ENCODE data around the gene NHSL1. TPM values are rescaled to one million over a fixed set of nuclear protein-coding genes. Genes with fewer than 3 reads are reported as not detected.
A peak's percentile ranks its signal among the peaks of the same experiment; 100 is the strongest.

Gene NHSL1
- total RNA-seq, 2 donors from 2014 or later: 0.14 to 0.73 TPM

DNA sequence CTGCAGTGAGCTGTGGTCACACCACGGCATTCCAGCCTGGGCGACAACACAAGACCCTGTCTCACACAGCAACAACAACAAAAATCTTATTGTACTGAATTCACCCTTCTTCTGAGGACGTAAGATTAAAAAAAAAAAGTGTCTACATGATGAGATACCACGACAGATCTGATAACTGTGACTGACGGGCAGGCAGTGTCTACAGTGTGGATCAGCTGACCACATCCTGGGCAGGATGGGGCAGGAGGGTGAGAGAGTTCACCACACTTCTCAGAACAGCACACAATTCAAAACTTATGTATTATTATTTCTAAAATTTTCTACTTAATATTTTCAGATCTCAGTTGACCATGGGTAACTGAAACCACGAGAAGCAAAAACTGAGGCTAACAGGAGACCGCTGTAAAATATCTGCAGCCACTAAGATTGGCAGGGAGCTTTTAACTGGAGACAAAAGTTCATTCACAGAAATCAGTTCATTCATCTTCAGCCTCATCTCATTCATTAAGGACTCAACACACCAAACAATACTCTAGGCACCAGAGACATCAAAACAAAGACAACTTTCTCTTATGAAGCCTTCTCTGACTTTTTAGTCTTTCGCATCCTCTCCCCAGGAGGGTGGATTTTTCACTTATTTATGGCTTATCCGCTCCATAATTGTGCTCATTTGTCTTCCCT, 15.7 kb upstream of the NHSL1 start:
- Mint-ChIP-seq H3K27me3 (peaks cover 8 to 17% of the 10 kb centered on the region in 2 donors), H3K36me3 (no peaks in the 10 kb centered on the region), H3K9me3 (no peaks in the 10 kb centered on the region), H3K4me1 (ENCODE audit: low read depth in 2 of 2) (peaks cover 15 to 33% of the 10 kb centered on the region in 2 donors), H3K4me3 (peak overlapping the region; percentile 71), H3K27ac (peak overlapping the region; percentile 50 to 60)
- DNase-seq (ENCODE audit: low spot score) (peak; percentile 67), ATAC-seq (peak; percentile 88 to 94)

DNA sequence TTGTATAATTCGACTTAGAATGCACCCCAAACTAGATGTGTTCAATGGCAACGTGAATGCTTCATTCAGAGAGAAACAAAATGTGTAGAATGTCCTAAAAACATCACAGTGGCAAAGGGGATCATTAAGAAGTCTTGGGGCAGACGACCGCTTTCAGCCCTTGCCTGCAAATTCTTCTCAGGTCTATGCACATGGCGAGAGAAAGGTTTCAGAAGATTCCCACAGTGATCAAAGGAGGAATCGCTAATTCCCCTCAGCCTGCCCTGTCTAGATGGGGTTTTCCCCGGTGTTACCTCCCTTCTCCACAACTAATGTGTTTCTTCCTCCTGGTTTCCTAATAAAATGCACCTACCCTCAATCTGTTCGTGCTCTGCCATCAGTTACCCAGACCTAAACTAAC, 13.3 kb upstream of the NHSL1 start:
- DNase-seq (ENCODE audit: low spot score) (no peak), ATAC-seq (no peak)
- peaks cover 8 to 19% of the 10 kb centered on the region in 2 donors for H3K27me3 Mint-ChIP-seq
- H3K4me3 Mint-ChIP-seq: no peak overlapping the region
- H3K9me3 Mint-ChIP-seq: no peaks in the 10 kb centered on the region
- no peaks in the 10 kb centered on the region for H3K36me3 Mint-ChIP-seq
- H3K4me1 Mint-ChIP-seq (ENCODE audit: low read depth in 2 of 2): peaks cover 18 to 31% of the 10 kb centered on the region in 2 donors
- H3K27ac Mint-ChIP-seq: no peak overlapping the region

DNA sequence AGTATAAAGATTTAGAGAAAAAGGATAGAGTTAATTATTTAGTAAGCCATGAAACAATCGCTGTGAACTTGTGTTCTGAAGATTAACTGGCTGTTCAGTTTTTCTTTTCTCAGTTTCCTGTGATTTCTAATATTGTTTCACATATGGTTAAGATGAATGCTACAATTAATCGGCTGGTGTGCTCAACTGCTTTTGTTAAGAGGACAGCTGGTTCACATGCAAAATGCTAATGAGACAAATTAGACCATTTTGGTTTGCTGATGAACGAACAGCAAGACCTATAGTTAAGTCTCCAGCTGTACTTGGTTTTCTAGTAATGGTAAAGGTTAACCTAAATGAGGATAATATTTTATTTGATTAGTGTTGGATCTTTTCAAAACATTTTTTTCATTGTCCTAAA, 10.8 kb upstream of the NHSL1 start:
- no peak overlapping the region for H3K27ac Mint-ChIP-seq
- peaks cover 9 to 11% of the 10 kb centered on the region in 2 donors for H3K4me1 Mint-ChIP-seq (ENCODE audit: low read depth in 2 of 2)
- peaks cover 8 to 19% of the 10 kb centered on the region in 2 donors for H3K27me3 Mint-ChIP-seq
- DNase-seq (ENCODE audit: low spot score) (no peak), ATAC-seq (no peak)
- H3K9me3 Mint-ChIP-seq: no peaks in the 10 kb centered on the region
- H3K36me3 Mint-ChIP-seq: no peaks in the 10 kb centered on the region
- no peak overlapping the region for H3K4me3 Mint-ChIP-seq

DNA sequence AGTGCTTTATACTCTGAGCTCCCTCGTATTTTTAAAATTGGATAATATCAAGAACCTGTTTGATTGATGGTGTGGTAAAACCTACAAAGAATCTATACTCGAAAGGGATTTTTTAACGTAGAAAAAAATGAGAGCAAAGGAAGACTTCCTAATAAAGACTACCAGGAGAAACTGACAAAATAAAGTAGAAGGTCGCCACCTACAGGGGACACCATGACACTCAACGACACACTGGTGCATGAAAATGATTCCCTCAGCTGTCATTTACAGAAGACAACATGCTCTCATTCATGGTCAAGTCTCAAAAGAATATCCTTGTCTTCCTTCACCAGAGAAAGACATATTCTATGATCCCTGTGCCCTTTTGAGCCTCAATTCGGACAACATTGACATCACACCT, 10.1 kb upstream of the NHSL1 start:
- no peak for DNase-seq (ENCODE audit: low spot score)
- no peaks in the 10 kb centered on the region for H3K9me3 Mint-ChIP-seq
- no peaks in the 10 kb centered on the region for H3K36me3 Mint-ChIP-seq
- H3K27ac Mint-ChIP-seq: no peak overlapping the region
- peaks cover 2 to 4% of the 10 kb centered on the region in 2 donors for H3K4me1 Mint-ChIP-seq (ENCODE audit: low read depth in 2 of 2)
- H3K4me3 Mint-ChIP-seq: no peak overlapping the region
- peaks cover 8 to 19% of the 10 kb centered on the region in 2 donors for H3K27me3 Mint-ChIP-seq
- ATAC-seq: no peak

DNA sequence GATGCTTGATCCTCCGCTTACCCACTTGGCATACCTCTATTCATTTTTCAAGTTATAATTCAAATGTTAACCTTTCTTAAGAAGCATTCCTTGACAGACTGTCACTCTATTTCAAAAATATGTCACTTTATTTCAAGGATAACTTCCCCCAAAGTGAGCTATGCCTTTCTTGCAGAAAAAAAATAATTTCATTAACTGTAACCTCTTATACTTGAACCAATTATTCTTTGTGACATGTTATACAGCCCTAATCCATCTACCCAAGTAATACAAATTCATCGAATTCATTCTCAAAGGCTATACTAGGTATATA, 9.3 kb upstream of the NHSL1 start:
- Mint-ChIP-seq H3K27ac (no peak overlapping the region), H3K4me3 (no peak overlapping the region), H3K27me3 (peaks cover 8 to 20% of the 10 kb centered on the region in 2 donors), H3K4me1 (ENCODE audit: low read depth in 2 of 2) (peaks cover 2 to 5% of the 10 kb centered on the region in 2 donors), H3K9me3 (no peaks in the 10 kb centered on the region), H3K36me3 (no peaks in the 10 kb centered on the region)
- ATAC-seq (no peak), DNase-seq (ENCODE audit: low spot score) (no peak)

DNA sequence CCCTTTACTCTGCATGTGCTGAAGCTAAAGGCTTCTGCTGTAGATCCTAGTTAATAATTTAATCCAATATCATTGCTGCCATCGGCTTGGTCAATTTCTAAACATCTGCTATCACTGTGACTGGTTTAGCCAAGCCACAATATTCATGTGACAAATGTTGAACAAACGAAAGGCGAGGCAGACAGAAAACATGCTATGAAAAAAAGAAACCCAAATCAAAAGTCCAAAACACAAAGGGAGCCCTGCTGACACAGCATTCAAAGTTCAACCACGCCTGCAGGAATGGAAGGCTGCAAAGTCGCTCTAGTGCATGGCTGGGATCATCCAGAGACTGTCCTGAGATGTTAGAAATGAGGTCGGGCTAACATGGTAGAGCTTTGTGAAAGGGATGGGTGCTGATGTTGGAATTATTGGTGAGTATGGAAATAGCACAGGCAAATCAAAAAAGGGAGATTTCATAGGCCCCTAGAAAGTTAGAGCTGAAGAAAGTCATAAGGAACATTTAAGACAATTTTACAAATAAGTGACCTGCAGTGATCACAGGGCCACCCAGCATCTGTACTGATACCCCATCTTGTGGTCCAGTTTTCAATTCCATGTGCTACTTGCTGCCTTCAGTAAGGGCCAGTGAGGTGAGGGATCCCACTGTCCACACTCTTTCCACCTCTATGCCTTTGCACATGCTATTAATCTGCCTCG, 8.8 kb upstream of the NHSL1 start:
- H3K4me3 Mint-ChIP-seq: no peak overlapping the region
- H3K9me3 Mint-ChIP-seq: no peaks in the 10 kb centered on the region
- DNase-seq (ENCODE audit: low spot score): no peak
- H3K4me1 Mint-ChIP-seq (ENCODE audit: low read depth in 2 of 2): peaks cover 2 to 5% of the 10 kb centered on the region in 2 donors
- H3K36me3 Mint-ChIP-seq: no peaks in the 10 kb centered on the region
- H3K27ac Mint-ChIP-seq: no peak overlapping the region
- ATAC-seq: no peak
- H3K27me3 Mint-ChIP-seq: peaks cover 11 to 22% of the 10 kb centered on the region in 2 donors

DNA sequence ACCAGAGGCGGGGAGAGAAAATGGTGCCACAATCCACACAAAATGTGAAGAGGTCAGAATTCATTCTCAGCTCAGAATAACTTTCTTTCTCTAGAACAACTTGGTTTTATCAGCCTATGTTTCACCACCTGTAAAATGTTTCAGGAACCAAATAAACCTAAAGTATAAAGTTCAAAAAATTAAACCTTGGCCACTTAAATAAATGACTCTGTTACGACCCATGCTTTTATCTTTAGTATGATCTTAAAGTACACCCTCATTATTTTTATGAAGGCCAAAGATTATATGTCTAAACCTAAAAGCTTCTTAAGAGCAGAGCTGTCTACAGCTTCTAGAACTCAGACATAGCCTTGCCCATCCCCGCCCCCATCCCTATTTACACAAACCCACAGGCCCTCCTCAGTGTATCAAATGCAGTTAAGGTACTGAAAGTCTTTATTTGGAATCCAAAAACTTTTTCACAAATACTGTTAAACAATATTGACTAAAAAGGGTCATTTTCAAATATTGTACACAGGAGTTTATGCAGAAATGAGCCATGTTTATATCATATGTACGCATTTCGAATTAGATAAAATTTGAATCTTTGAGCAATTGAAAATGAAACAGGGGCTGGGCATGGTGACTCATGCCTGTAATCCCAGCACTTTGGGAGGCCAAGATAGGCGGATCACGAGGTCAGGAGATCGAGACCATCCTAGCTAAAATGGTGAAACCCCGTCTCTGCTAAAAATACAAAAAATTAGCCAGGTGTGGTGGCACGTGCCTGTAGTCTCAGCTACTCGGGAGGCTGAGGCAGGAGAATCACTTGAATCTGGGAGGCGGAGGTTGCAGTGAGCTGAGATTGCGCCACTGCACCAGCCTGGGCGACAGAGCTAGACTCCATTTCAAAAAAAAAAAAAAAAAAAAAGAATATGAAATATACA, 5.7 kb upstream of the NHSL1 start:
- H3K4me1 Mint-ChIP-seq (ENCODE audit: low read depth in 2 of 2): peaks cover 2 to 5% of the 10 kb centered on the region in 2 donors
- no peak for ATAC-seq
- no peaks in the 10 kb centered on the region for H3K9me3 Mint-ChIP-seq
- H3K36me3 Mint-ChIP-seq: no peaks in the 10 kb centered on the region
- no peak overlapping the region for H3K4me3 Mint-ChIP-seq
- no peak overlapping the region for H3K27ac Mint-ChIP-seq
- no peak for DNase-seq (ENCODE audit: low spot score)
- H3K27me3 Mint-ChIP-seq: peaks cover 7 to 12% of the 10 kb centered on the region in 2 donors

DNA sequence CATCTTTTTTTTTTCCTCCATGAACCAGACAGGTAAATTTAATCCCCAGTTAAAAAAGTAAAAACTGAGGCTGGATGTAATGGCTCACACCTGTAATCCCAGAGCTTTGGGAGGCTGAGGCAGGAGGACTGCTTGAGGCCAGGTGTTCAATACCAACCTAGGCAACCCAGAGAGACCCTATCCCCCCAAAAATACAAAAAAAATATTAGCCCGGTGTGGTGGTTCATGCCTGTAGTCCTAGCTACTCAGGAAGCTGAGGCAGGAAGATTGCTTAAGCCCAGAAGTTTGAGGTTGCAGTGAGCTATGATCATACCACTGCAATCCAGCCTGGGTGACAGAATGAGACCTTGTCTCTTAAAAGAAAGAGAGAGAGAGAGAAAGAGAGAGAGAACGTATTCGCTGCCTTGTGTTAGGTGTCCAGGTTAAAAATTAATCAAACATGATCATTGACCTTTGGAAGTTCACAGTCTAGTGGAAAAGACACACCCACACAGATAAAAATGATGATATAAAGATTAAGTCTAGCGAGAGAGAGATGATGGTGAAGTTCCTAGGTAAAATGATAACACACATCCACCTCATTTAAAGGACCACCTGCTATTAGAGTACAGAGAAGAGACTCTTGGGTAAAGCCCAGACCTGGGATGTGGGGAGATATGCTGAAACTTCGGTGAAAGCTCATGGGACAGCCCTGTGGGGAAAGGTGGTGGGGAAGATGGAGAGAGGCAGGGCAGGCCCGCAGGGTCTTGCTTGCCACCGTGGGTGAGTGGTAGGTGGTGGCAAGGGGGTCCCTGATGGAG, 4.8 kb upstream of the NHSL1 start:
- peaks cover 0 to 5% of the 10 kb centered on the region in 2 donors for H3K4me1 Mint-ChIP-seq (ENCODE audit: low read depth in 2 of 2)
- no peaks in the 10 kb centered on the region for H3K36me3 Mint-ChIP-seq
- peak in 1 of 2 donors; percentile 15 for ATAC-seq
- no peaks in the 10 kb centered on the region for H3K9me3 Mint-ChIP-seq
- H3K4me3 Mint-ChIP-seq: no peak overlapping the region
- H3K27me3 Mint-ChIP-seq: peaks cover 8 to 12% of the 10 kb centered on the region in 2 donors
- no peak for DNase-seq (ENCODE audit: low spot score)
- no peak overlapping the region for H3K27ac Mint-ChIP-seq

DNA sequence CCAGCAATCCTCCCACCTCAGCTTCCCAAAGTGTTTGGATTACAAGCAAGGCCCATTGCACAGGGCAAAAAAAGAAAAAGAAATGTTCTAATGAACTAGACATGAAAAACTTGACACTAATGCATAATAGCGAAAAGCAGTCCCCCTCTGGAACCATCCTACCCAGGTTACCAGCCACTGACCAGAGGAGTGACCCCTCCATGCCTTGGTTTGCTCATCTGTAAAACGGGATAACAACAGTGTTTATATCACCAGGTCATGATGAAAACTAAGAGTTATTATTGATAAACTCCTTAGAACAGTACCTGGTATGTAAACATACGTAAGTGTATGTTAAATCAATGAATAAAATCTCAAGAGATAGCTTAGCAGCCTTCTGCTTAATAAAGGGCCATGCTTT, 3.3 kb upstream of the NHSL1 start:
- ATAC-seq (no peak), DNase-seq (ENCODE audit: low spot score) (no peak)
- H3K27ac Mint-ChIP-seq: no peak overlapping the region
- peaks cover 17 to 28% of the 10 kb centered on the region in 2 donors for H3K27me3 Mint-ChIP-seq
- H3K36me3 Mint-ChIP-seq: no peaks in the 10 kb centered on the region
- H3K9me3 Mint-ChIP-seq: no peaks in the 10 kb centered on the region
- no peak overlapping the region for H3K4me3 Mint-ChIP-seq
- peaks cover 0 to 5% of the 10 kb centered on the region in 2 donors for H3K4me1 Mint-ChIP-seq (ENCODE audit: low read depth in 2 of 2)

DNA sequence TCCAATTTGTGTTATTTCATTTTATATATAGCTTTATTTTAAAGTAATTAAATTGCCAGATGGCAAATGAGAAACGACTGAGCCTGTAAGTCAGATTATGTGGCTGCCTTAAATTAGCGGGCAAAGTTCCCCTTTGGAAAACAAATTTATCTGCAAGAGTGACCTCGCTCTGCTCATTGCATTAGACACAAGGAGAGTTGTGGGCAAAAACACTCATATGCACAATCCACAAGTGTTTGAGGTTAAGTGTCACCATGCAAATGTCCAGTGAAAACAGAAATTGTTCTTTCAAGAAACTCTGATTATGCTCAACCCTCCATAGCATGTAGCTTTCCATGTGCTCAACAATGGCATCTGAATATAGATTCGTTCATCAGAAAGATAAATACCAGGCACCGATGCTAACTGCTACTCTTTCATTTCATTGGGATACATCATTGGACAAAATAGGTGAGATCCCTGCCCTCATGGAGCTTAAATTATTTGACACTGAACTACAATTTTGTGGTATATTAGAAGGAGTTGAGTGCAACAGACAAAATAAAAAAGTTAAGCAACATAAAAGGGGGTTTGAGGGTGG, 1.7 kb upstream of the NHSL1 start:
- no peak for ATAC-seq
- Mint-ChIP-seq H3K4me3 (no peak overlapping the region), H3K4me1 (ENCODE audit: low read depth in 2 of 2) (peaks cover 0 to 5% of the 10 kb centered on the region in 2 donors), H3K9me3 (no peaks in the 10 kb centered on the region), H3K36me3 (no peaks in the 10 kb centered on the region), H3K27me3 (peaks cover 17 to 39% of the 10 kb centered on the region in 2 donors), H3K27ac (no peak overlapping the region)
- no peak for DNase-seq (ENCODE audit: low spot score)

DNA sequence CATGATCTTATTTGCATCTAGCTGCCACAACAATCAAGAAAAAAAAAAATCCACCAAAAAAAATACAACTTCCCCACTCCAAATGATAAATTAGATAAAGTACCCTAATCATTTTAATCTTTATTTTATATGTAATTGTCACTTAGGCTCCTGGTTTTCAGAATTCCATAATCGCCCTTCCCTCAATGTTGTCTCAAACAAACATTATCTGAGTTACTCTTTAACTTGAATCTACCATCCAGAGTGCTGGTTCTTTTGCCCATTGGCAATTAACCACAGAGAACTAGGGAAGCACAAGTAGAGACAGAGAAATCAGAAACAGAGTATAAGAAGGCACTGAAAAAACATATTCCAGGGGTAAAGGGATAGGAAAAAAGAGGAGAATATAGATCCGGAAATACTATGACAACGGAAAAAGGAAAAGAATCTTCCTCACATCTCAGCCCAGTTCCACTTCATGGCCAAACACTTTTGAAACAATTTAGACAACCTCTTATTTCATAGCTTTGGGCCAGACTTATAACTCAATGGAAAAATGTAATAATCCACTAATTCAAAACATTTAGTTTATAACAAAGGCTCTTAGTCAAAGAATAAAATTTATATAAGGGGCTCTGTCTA, 861 bp upstream of the NHSL1 start:
- DNase-seq (ENCODE audit: low spot score): no peak
- H3K9me3 Mint-ChIP-seq: no peaks in the 10 kb centered on the region
- H3K36me3 Mint-ChIP-seq: no peaks in the 10 kb centered on the region
- H3K4me1 Mint-ChIP-seq (ENCODE audit: low read depth in 2 of 2): peaks cover 0 to 5% of the 10 kb centered on the region in 2 donors
- no peak overlapping the region for H3K4me3 Mint-ChIP-seq
- no peak for ATAC-seq
- peaks cover 17 to 39% of the 10 kb centered on the region in 2 donors for H3K27me3 Mint-ChIP-seq
- no peak overlapping the region for H3K27ac Mint-ChIP-seq

DNA sequence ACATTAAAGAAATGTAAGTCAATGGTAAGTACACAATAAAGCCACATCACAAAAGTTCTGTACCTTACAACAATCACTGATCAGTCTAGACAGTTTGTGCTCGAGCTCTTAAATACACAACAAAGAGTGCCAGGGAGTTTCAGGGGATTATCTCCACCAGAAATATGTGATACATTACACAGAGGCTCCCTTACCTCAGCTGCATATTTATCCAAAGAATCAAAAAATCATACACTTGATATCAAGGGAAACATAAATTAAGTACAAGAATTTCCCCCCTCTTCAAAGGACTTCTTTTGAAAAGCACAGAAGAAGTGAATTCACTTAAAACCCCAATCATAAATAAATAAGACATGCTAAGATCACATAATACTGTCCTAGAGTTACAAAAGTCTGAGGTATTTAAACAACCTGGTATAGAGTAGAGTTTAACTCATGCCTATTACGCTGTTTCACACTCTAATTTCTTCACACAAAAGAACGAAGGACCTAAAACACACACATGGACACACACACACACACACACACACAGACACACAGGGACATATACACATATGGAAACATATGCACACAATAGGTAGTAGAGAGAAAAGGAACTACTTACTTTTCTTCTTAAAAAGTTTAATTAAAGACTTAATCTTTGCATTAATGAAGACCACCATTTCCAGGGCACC, 528 bp downstream of the NHSL1 start:
- Mint-ChIP-seq H3K9me3 (no peaks in the 10 kb centered on the region), H3K27ac (no peak overlapping the region), H3K36me3 (no peaks in the 10 kb centered on the region), H3K27me3 (peaks cover 17 to 39% of the 10 kb centered on the region in 2 donors), H3K4me3 (no peak overlapping the region), H3K4me1 (ENCODE audit: low read depth in 2 of 2) (no peaks in the 10 kb centered on the region)
- DNase-seq (ENCODE audit: low spot score): no peak
- ATAC-seq: no peak
